Lung (tissue), 12 donors: ENCODE results near the gene PRM3. TPM values are rescaled to one million over a fixed set of nuclear protein-coding genes. Genes with fewer than 3 reads are reported as not detected.
A peak's percentile ranks its signal among the peaks of the same experiment; 100 is the strongest.

Source experiments
- ATAC-seq: fragments of 200-7000 bp; cut with Tn5 transposase; one replicate; pipeline ENCODE4 v1.9.1; 2020; ENCODE audit warnings: moderate number of reproducible peaks; ENCODE audit not compliant: insufficient read depth, low FRiP score
- DNase-seq, 3 donors: peaks; one replicate each; pipeline ENCODE4 v3.0.0-alpha.2; 2013 to 2017
- H3K27ac ChIP-seq, 2 donors: one replicate each; pipeline ENCODE4 v1.5.1; 2013; ENCODE audit warnings: mild to moderate bottlenecking in 2 of 2, moderate library complexity in 2 of 2, control low read depth in 1 of 2, inconsistent platforms in 1 of 2, low read depth in 1 of 2, low read length in 1 of 2
- H3K27me3 ChIP-seq, 3 donors: one replicate each; pipeline ENCODE4 v1.5.1; 2013; ENCODE audit warnings: low read length in 2 of 3; ENCODE audit not compliant: control insufficient read depth in 3 of 3, insufficient read depth in 3 of 3
- H3K36me3 ChIP-seq, 4 donors: one replicate each; pipeline ENCODE4 v1.5.1; 2013; ENCODE audit warnings: low read length in 4 of 4, mild to moderate bottlenecking in 1 of 4, moderate library complexity in 1 of 4; ENCODE audit not compliant: control insufficient read depth in 4 of 4, insufficient read depth in 4 of 4
- H3K4me1 ChIP-seq, 5 donors: one replicate each; pipeline ENCODE4 v1.5.1; 2013; ENCODE audit warnings: low read length in 5 of 5, mild to moderate bottlenecking in 2 of 5, moderate library complexity in 1 of 5; ENCODE audit not compliant: control insufficient read depth in 5 of 5, insufficient read depth in 5 of 5
- H3K4me3 ChIP-seq: one replicate; pipeline ENCODE4 v1.5.1; 2013; ENCODE audit warnings: mild to moderate bottlenecking, control low read depth, moderate library complexity
- H3K9ac ChIP-seq, 2 donors: one replicate each; pipeline ENCODE4 v1.5.1; 2013; ENCODE audit warnings: low read length in 2 of 2, control low read depth in 1 of 2; ENCODE audit not compliant: insufficient read depth in 1 of 2
- H3K9me3 ChIP-seq, 4 donors: one replicate each; pipeline ENCODE4 v1.5.1; 2013; ENCODE audit warnings: low read length in 3 of 4, mild to moderate bottlenecking in 1 of 4, moderate library complexity in 1 of 4; ENCODE audit not compliant: control insufficient read depth in 4 of 4, insufficient read depth in 3 of 4
- WGBS, 2 donors: extraction: QIAGEN DNeasy Blood & Tissue Kit; methylation state at CpG; one replicate each; pipeline ENCODE4 v1.1.7; 2013; 5-methylcytosine and 5-hydroxymethylcytosine counted together
- polyA plus RNA-seq, 2 donors: library from polyadenylated mRNA; stranded (reverse); fragments of 200-250 nt; gene quantifications; one replicate each; pipeline ENCODE4 v1.2.1, GENCODE V29; 2013
- total RNA-seq, 2 donors: library from RNA; depleted of rRNA in 1 of 2; stranded (reverse); fragments of >200 nt in 1 of 2; gene quantifications; one replicate each; pipeline ENCODE4 v1.2.1, GENCODE V29; 2014 to 2021
- TF ChIP-seq, protein P1 (sequence below): IDR thresholded peaks from 2 replicates; pipeline ENCODE4 v1.5.1; 2012; ENCODE audit warnings: mild to moderate bottlenecking; ENCODE audit errors: control extremely low read depth, extremely low read depth
- donor health status: control.
- donor health status: control.
- donor health status: Bipolar disorder and iron deficiency.
- donor health status: healthy.
- donor health status: DM: yes; HTN: yes; CAD: no.

The PRM3 gene
- total and polyA plus RNA-seq, 4 donors, result not detected

DNA sequence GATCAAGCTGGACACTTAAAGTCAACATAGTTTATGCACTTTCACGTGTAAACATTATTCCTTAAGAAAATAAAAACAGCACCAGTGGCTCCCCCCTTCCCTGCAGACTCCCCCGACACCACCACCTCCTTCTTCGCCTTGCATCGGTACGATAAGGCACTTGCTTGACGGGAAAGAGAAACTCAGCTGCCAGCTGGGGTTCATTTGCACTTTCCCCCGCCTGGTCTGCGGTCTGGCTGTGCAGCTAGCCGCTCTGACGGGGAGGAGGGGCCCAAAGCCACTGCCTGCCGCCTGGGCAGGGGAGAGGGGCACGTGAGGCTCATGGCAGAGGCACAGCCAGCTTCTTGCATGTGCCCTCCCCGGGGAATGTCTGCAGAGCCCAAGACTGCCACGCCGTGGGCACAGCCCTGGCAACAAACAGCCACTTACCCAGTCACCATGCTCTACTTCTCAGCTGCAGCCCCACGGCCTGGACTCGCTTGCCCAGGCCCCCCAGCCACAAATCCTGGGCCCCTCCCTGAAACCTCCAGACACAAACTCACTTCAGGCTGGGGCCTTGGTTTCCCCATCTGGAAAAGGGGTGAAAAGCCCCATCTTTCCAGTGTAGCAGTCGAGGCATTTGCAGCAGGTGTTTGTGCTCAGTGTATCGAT is 24.2 kb upstream of the PRM3 start:
- Histone ChIP-seq H3K27me3 (no peaks in the 10 kb centered on the region), H3K4me3 (no peak overlapping the region), H3K36me3 (no peaks in the 10 kb centered on the region), H3K9me3 (no peaks in the 10 kb centered on the region), H3K27ac (peak overlapping the region in 1 of 2 donors; percentile 65), H3K4me1 (peaks cover 3 to 22% (median 6%) of the 10 kb centered on the region in 5 donors), H3K9ac (no peak overlapping the region)
- 10 to 19% methylated on average over 19 of the region's 19 CpGs for WGBS, 2 donors
- TF ChIP-seq, protein P1, sequence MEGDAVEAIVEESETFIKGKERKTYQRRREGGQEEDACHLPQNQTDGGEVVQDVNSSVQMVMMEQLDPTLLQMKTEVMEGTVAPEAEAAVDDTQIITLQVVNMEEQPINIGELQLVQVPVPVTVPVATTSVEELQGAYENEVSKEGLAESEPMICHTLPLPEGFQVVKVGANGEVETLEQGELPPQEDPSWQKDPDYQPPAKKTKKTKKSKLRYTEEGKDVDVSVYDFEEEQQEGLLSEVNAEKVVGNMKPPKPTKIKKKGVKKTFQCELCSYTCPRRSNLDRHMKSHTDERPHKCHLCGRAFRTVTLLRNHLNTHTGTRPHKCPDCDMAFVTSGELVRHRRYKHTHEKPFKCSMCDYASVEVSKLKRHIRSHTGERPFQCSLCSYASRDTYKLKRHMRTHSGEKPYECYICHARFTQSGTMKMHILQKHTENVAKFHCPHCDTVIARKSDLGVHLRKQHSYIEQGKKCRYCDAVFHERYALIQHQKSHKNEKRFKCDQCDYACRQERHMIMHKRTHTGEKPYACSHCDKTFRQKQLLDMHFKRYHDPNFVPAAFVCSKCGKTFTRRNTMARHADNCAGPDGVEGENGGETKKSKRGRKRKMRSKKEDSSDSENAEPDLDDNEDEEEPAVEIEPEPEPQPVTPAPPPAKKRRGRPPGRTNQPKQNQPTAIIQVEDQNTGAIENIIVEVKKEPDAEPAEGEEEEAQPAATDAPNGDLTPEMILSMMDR, result no peak
- DNase-seq (peak; percentile 62 to 85 (median 72)), ATAC-seq (peak; percentile 74)

DNA sequence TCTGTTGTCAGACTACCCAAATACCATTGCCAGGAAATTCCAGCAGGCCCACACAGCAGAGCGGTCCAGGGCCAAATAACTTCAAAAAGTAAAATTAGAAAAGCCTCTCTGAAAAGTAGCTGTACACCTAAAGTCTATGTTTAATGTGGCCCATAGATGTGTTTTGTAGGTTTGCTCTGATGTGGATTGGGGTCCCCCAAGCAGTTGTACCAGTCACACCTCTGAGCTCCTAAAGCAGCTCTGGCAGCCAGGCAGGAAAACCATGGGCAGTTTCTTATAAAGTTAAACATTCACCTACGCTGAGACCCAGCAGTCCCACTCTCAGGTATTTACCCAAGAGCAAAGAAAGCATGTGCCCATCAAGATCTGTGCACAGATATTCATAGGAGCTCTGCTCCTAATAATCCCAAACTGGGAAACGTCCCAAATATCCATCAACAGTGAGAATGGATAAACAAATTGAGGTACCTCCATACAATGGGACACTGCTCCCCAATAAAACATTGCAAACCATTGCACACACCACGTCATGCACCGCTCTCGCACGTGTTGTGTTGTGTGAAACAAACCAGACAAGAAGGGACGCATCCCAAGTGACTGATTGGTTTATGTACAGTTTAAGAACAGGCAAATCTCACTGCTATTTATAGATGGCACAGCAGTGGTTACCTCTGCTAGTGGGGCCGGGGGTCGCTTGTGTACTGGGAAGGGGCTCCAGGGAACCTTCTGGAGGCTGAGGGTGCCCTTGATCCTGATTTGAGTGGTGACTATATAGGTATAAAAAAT is 23.5 kb upstream of the PRM3 start:
- DNase-seq, result peak in 2 of 3 donors; percentile 51 to 68
- no peaks in the 10 kb centered on the region for H3K27me3 ChIP-seq
- no peak overlapping the region for H3K4me3 ChIP-seq
- peak overlapping the region in 1 of 2 donors; percentile 30 for H3K27ac ChIP-seq
- 44 to 50% methylated on average over 10 of the region's 10 CpGs for WGBS, 2 donors
- TF ChIP-seq, protein P1, result no peak
- H3K9me3 ChIP-seq, result no peaks in the 10 kb centered on the region
- peaks cover 3 to 22% (median 6%) of the 10 kb centered on the region in 5 donors for H3K4me1 ChIP-seq
- peak; percentile 29 for ATAC-seq
- H3K9ac ChIP-seq, result no peak overlapping the region
- no peaks in the 10 kb centered on the region for H3K36me3 ChIP-seq

DNA sequence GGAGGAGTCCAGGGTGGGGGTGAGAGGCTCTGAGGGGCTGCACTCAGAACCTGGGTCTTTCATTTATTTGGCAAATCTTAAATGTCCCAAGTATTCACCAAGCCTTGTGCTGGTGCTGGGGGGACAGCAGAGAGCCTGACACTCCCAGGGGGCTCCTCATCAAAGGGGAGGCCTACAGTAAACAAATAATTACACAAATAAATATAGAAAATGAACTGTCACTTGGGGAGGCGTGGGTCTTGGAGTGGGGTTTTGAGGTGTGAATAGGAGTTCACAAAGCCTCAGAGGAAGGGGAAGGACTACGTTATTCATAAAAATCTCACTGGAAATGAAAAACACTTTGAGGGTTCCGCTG is 22.9 kb upstream of the PRM3 start:
- Histone ChIP-seq H3K36me3 (no peaks in the 10 kb centered on the region), H3K27ac (no peak overlapping the region), H3K9me3 (no peaks in the 10 kb centered on the region), H3K27me3 (no peaks in the 10 kb centered on the region), H3K4me3 (no peak overlapping the region), H3K9ac (no peak overlapping the region), H3K4me1 (peaks cover 3 to 22% (median 10%) of the 10 kb centered on the region in 5 donors)
- DNase-seq (no peak), ATAC-seq (no peak)
- WGBS, 2 donors, result 71 to 86% methylated on average over 3 of the region's 3 CpGs
- TF ChIP-seq, protein P1, result no peak
